KMS-11 (cell line): Measurements from ENCODE around the gene KRT14.

Source experiments
- H2AFZ ChIP-seq: fragments of 200-600 bp; sonication (generic); 2 replicates; pipeline ENCODE4 v1.6.1; 2016; ENCODE audit warnings: antibody characterized with exemption, mixed run types, low read depth
- H3K27ac ChIP-seq: fragments of 200-600 bp; sonication (generic); 2 replicates; pipeline ENCODE4 v1.6.1; 2016; ENCODE audit warnings: mild to moderate bottlenecking, mixed run types
- H3K27me3 ChIP-seq: fragments of 200-600 bp; sonication (generic); 2 replicates; pipeline ENCODE4 v1.6.1; 2017; ENCODE audit warnings: mild to moderate bottlenecking, low read depth, mixed run types, moderate library complexity; ENCODE audit not compliant: insufficient read depth
- H3K36me3 ChIP-seq: fragments of 200-600 bp; sonication (generic); 2 replicates; pipeline ENCODE4 v1.6.1; 2017; ENCODE audit warnings: mild to moderate bottlenecking, mixed run types; ENCODE audit not compliant: insufficient read depth
- H3K4me1 ChIP-seq: fragments of 200-600 bp; sonication (generic); 2 replicates; pipeline ENCODE4 v1.6.1; 2016; ENCODE audit warnings: mild to moderate bottlenecking, low read depth, mixed run types; ENCODE audit not compliant: poor library complexity, severe bottlenecking
- H3K4me2 ChIP-seq: fragments of 200-600 bp; sonication (generic); 2 replicates; pipeline ENCODE4 v1.7.0; 2016; ENCODE audit warnings: mild to moderate bottlenecking, mixed run types
- H3K4me3 ChIP-seq: fragments of 200-600 bp; sonication (generic); IDR thresholded peaks from 2 replicates; pipeline ENCODE4 v1.6.1; 2017; ENCODE audit warnings: low read depth, low read length, mixed read lengths; ENCODE audit not compliant: insufficient read depth
- H3K79me2 ChIP-seq: fragments of 200-600 bp; sonication (generic); 2 replicates; pipeline ENCODE4 v1.6.1; 2016; ENCODE audit warnings: low read depth, mixed run types; ENCODE audit not compliant: insufficient read depth
- H3K9ac ChIP-seq: fragments of 200-600 bp; sonication (generic); 2 replicates; pipeline ENCODE4 v1.6.1; 2016; ENCODE audit warnings: mild to moderate bottlenecking, mixed run types
- H4K20me1 ChIP-seq: fragments of 200-600 bp; sonication (generic); 2 replicates; pipeline ENCODE4 v1.6.1; 2016; ENCODE audit warnings: mild to moderate bottlenecking, mixed run types; ENCODE audit not compliant: insufficient read depth
- TF ChIP-seq, protein P1 (sequence below): fragments of 200-600 bp; sonication (generic); conservative IDR thresholded peaks from 2 replicates; pipeline ENCODE4 v1.6.1; 2017; ENCODE audit warnings: low read depth, mild to moderate bottlenecking, antibody characterized with exemption, low read length, moderate library complexity, mixed read lengths

Gene KRT14

DNA sequence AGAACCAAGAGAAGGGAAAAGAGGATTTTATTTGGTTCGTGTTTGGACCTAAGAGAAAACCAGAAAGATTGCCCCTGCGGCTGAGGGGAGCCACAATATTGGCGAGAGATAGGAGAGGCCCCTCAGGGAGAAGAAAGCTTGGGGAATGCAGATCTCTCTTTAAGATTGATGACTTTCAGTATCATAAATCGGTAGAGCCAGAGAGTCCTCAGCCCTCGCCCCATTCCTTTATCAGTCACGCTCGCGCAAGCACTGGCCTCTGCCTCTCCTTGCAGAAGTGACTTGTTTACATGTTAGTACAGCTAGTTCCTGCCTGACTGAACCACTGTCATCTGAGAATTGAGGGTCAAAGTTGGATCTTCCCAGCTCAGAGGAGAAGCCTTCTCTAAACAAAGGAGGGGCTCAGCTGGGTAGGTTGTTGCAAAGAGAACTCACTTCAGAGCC, 37.1 kb downstream of the KRT14 start:
- TF ChIP-seq, protein P1, sequence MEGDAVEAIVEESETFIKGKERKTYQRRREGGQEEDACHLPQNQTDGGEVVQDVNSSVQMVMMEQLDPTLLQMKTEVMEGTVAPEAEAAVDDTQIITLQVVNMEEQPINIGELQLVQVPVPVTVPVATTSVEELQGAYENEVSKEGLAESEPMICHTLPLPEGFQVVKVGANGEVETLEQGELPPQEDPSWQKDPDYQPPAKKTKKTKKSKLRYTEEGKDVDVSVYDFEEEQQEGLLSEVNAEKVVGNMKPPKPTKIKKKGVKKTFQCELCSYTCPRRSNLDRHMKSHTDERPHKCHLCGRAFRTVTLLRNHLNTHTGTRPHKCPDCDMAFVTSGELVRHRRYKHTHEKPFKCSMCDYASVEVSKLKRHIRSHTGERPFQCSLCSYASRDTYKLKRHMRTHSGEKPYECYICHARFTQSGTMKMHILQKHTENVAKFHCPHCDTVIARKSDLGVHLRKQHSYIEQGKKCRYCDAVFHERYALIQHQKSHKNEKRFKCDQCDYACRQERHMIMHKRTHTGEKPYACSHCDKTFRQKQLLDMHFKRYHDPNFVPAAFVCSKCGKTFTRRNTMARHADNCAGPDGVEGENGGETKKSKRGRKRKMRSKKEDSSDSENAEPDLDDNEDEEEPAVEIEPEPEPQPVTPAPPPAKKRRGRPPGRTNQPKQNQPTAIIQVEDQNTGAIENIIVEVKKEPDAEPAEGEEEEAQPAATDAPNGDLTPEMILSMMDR, result no peak
- no peak overlapping the region for H3K9ac ChIP-seq
- peak overlapping the region; percentile 81 for H2AFZ ChIP-seq
- no peaks in the 10 kb centered on the region for H3K79me2 ChIP-seq
- H4K20me1 ChIP-seq, result no peaks in the 10 kb centered on the region
- H3K4me1 ChIP-seq, result peaks cover 12% of the 10 kb centered on the region
- no peak overlapping the region for H3K27ac ChIP-seq
- no peaks in the 10 kb centered on the region for H3K36me3 ChIP-seq
- H3K27me3 ChIP-seq, result peaks cover 1% of the 10 kb centered on the region; the same call in 1 of the 2 replicates
- H3K4me2 ChIP-seq, result peak overlapping the region; percentile 52
- H3K4me3 ChIP-seq, result no peak overlapping the region

DNA sequence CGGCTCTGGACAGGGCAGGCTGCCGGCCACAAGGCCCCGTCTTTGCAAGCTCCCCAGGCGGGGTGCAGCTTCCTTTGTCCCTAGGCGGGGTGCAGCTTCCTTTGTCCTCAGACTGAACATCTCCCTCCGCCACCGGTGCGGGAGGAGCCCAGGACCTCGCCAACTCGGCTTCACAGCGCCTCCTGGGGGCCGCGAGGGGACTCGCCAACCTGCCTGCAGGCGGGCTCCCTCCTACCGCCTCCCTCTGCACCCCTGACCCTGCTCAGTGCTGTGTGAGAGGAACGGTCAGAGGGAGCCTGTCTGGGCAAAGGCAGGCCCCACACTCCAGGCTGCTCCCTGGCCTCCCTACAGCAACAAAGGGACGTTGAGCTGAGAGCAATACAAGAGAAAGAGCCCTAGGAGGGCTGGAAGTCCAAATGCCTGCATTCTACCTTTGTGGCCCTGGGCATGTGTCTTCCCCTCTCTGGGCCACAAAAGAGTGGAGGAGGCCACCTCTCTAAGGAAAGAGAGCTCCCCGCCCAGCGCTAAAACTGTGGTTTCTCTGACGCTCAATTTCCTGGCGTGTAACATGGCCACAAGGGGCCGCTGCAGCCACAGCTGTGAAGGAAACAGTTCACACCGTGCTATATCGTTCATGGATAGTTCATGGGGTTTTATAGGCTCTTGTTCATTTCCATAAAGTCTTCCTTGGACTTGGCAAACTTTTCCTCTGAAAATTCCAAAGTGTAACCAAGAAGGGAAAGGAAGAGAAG, 37.7 kb downstream of the KRT14 start:
- no peak overlapping the region for H3K9ac ChIP-seq
- H3K4me3 ChIP-seq, result no peak overlapping the region
- H2AFZ ChIP-seq, result peak overlapping the region; percentile 81
- H3K4me1 ChIP-seq, result peaks cover 12% of the 10 kb centered on the region
- H3K27me3 ChIP-seq, result no peaks in the 10 kb centered on the region
- H3K27ac ChIP-seq, result no peak overlapping the region
- no peaks in the 10 kb centered on the region for H3K36me3 ChIP-seq
- H4K20me1 ChIP-seq, result no peaks in the 10 kb centered on the region
- TF ChIP-seq, protein P1, result peak; percentile 98
- no peaks in the 10 kb centered on the region for H3K79me2 ChIP-seq
- peak overlapping the region; percentile 52 for H3K4me2 ChIP-seq

DNA sequence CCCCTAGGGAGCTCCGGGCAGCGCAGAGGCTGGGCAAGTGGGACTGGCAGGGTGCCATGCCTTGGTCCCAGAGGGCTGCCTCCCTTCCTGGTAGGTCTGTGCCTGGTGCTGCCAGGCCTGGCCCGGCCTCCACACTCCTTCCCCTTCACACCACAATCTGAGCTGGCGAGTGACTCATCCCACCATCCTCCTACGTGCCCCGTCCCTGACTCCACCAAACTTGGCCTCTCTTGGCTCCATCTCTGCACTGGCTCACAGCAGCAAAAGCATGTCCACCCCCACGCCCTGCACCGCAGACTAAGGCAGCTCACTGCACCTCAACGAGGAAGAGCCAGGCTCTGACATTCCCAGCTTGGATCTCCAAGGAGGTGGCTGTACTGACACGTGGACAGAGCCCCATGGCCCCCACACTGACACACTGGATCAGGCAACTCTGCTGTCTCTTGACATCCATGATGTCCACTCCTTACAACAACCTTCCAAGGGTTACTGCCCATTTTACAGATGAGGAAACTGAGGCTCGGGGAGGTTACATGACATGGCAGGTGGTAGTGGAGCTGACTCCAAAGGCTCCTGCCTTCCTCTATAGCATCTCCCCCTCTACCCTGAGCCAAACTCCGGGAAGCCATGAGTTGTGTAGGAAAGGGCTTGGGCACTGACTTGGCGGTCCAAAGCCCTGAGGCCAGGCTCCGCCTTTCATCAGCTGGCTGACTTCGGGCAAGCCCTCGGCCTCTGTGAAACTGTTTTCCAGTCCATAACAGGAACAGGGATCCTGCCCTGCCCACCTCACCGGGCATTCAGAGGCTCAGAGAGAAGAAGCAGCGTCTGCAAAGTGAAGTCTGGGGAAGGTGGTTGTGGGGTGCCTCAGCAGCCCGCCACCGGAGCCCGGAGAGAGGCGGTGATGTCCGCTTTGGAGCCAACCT, 38.5 kb downstream of the KRT14 start:
- H4K20me1 ChIP-seq, result no peaks in the 10 kb centered on the region
- peak overlapping the region; percentile 81; the same call in 1 of the 2 replicates for H2AFZ ChIP-seq
- no peak overlapping the region for H3K4me3 ChIP-seq
- H3K9ac ChIP-seq, result no peak overlapping the region
- TF ChIP-seq, protein P1, result no peak
- H3K79me2 ChIP-seq, result no peaks in the 10 kb centered on the region
- H3K4me2 ChIP-seq, result peak overlapping the region; percentile 52; the same call in 1 of the 2 replicates
- H3K36me3 ChIP-seq, result no peaks in the 10 kb centered on the region
- H3K4me1 ChIP-seq, result peaks cover 12% of the 10 kb centered on the region
- no peaks in the 10 kb centered on the region for H3K27me3 ChIP-seq
- H3K27ac ChIP-seq, result no peak overlapping the region

DNA sequence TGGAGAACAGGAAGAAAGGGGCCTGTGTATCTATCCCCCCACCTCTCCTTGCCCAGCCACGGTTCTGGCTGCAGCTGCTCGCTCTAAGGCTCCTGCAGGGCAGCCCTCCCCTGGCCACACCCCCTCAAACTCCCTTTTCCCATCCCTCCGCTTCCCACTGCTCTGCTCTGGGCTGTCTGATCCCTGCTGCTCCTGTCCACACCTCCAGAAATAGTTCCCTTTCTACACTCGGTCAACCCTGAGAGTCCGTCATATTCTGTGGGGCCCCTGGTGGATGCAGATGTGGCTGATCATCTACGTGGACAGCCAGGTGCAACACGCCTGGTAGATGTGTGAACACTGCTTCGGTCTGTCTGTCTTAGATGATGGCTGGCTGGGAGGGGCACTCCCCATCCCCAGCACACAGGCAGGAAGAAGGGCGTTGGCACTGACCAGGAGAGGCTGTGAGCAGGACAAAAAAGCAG, 39.3 kb downstream of the KRT14 start:
- no peaks in the 10 kb centered on the region for H3K27me3 ChIP-seq
- H3K9ac ChIP-seq, result no peak overlapping the region
- H3K36me3 ChIP-seq, result no peaks in the 10 kb centered on the region
- TF ChIP-seq, protein P1, result no peak
- no peak overlapping the region for H3K4me2 ChIP-seq
- no peak overlapping the region for H3K4me3 ChIP-seq
- H3K27ac ChIP-seq, result no peak overlapping the region
- peaks cover 12% of the 10 kb centered on the region for H3K4me1 ChIP-seq
- no peaks in the 10 kb centered on the region for H4K20me1 ChIP-seq
- no peak overlapping the region for H2AFZ ChIP-seq
- H3K79me2 ChIP-seq, result no peaks in the 10 kb centered on the region
